Measurements from ENCODE around the gene ADM. TPM values are rescaled to one million over a fixed set of nuclear protein-coding genes. Genes with fewer than 3 reads are reported as not detected.
A peak's percentile ranks its signal among the peaks of the same experiment; 100 is the strongest.

The ADM gene
- polyA plus RNA-seq, 4 donors, result 7.4 to 14.4 (median 9.1) TPM

GRCh38 chr11:10307400-10308200 is 2.7 kb downstream of the ADM start:
- peak in 1 of 4 donors; percentile 86 for DNase-seq (ENCODE audit: low read depth in 4 of 4, low spot score in 3 of 4)

GRCh38 chr11:10308201-10308954 is 3.5 kb downstream of the ADM start:
- no peak for DNase-seq (ENCODE audit: low read depth in 4 of 4, low spot score in 3 of 4)

- no peak for DNase-seq (ENCODE audit: low read depth in 4 of 4, low spot score in 3 of 4)
These were observed 4.6 kb downstream of the ADM start for GRCh38 chr11:10309163-10310093.

- no peak for DNase-seq (ENCODE audit: low read depth in 4 of 4, low spot score in 3 of 4)
These were observed 5.5 kb downstream of the ADM start for GRCh38 chr11:10310301-10310841.

- no peak for DNase-seq (ENCODE audit: low read depth in 4 of 4, low spot score in 3 of 4)
These were observed 6.9 kb downstream of the ADM start for GRCh38 chr11:10311802-10312201.

- no peak for DNase-seq (ENCODE audit: low read depth in 4 of 4, low spot score in 3 of 4)
These were observed 9.6 kb downstream of the ADM start for GRCh38 chr11:10314199-10315072.

- no peak for DNase-seq (ENCODE audit: low read depth in 4 of 4, low spot score in 3 of 4)
These were observed 10.2 kb downstream of the ADM start for GRCh38 chr11:10315083-10315482.

GRCh38 chr11:10317151-10317755 is 12.4 kb downstream of the ADM start:
- DNase-seq (ENCODE audit: low read depth in 4 of 4, low spot score in 3 of 4), result no peak

- no peak for DNase-seq (ENCODE audit: low read depth in 4 of 4, low spot score in 3 of 4)
These were observed 13.1 kb downstream of the ADM start for GRCh38 chr11:10317776-10318526.

- no peak for DNase-seq (ENCODE audit: low read depth in 4 of 4, low spot score in 3 of 4)
These were observed 13.6 kb downstream of the ADM start for GRCh38 chr11:10318527-10318802.

- DNase-seq (ENCODE audit: low read depth in 4 of 4, low spot score in 3 of 4), result no peak
These were observed 15.1 kb downstream of the ADM start for GRCh38 chr11:10319702-10320558.

- DNase-seq (ENCODE audit: low read depth in 4 of 4, low spot score in 3 of 4), result no peak
These were observed 16.0 kb downstream of the ADM start for GRCh38 chr11:10320736-10321465.

- DNase-seq (ENCODE audit: low read depth in 4 of 4, low spot score in 3 of 4), result no peak
These were observed 17.5 kb downstream of the ADM start for GRCh38 chr11:10322401-10322800.

GRCh38 chr11:10322830-10323792 is 18.2 kb downstream of the ADM start:
- peak in 1 of 4 donors; percentile 35 for DNase-seq (ENCODE audit: low read depth in 4 of 4, low spot score in 3 of 4)

- DNase-seq (ENCODE audit: low read depth in 4 of 4, low spot score in 3 of 4), result no peak
These were observed 18.9 kb downstream of the ADM start for GRCh38 chr11:10323793-10324170.

- no peak for DNase-seq (ENCODE audit: low read depth in 4 of 4, low spot score in 3 of 4)
These were observed 19.6 kb downstream of the ADM start for GRCh38 chr11:10324474-10324873.
